HEK293 (cell line): ENCODE data around the gene GNMT.

Experiments used
- ATF2 ChIP-seq: fragments of 450-650 bp; formaldehyde crosslinking; IDR thresholded peaks from 2 replicates; pipeline ENCODE4 v1.5.1; 2016; ENCODE audit warnings: missing biosample characterization, missing genetic modification characterization, low read depth
- EGR2 ChIP-seq: fragments of 450-650 bp; formaldehyde crosslinking; IDR thresholded peaks from 2 replicates; pipeline ENCODE4 v1.5.1; 2016; ENCODE audit warnings: low read depth, missing biosample characterization, missing genetic modification characterization
- KLF1 ChIP-seq: fragments of 450-650 bp; formaldehyde crosslinking; IDR thresholded peaks from 2 replicates; pipeline ENCODE4 v1.5.1; 2016; ENCODE audit warnings: missing biosample characterization, missing genetic modification characterization
- ZBTB20 ChIP-seq: fragments of 450-650 bp; formaldehyde crosslinking; IDR thresholded peaks from 2 replicates; pipeline ENCODE4 v1.5.1; 2016; ENCODE audit warnings: missing biosample characterization, missing genetic modification characterization
- ZBTB48 ChIP-seq: fragments of 450-650 bp; formaldehyde crosslinking; IDR thresholded peaks from 2 replicates; pipeline ENCODE4 v1.5.1; 2016; ENCODE audit warnings: missing biosample characterization, missing genetic modification characterization
- ZIC2 ChIP-seq: fragments of 450-650 bp; formaldehyde crosslinking; IDR thresholded peaks from 2 replicates; pipeline ENCODE4 v1.5.1; 2016; ENCODE audit warnings: missing biosample characterization, missing genetic modification characterization
- ZNF24 ChIP-seq: fragments of 450-650 bp; formaldehyde crosslinking; IDR thresholded peaks from 2 replicates; pipeline ENCODE4 v1.5.1; 2016; ENCODE audit warnings: missing biosample characterization, missing genetic modification characterization
- ZNF324 ChIP-seq: fragments of 450-650 bp; formaldehyde crosslinking; IDR thresholded peaks from 2 replicates; pipeline ENCODE4 v1.5.1; 2016; ENCODE audit warnings: missing biosample characterization, missing genetic modification characterization
- ZNF335 ChIP-seq: fragments of 450-650 bp; formaldehyde crosslinking; conservative IDR thresholded peaks from 2 replicates; pipeline ENCODE4 v1.5.1; 2016; ENCODE audit warnings: missing biosample characterization, missing genetic modification characterization
- ZNF416 ChIP-seq: fragments of 450-650 bp; formaldehyde crosslinking; IDR thresholded peaks from 2 replicates; pipeline ENCODE4 v1.5.1; 2016; ENCODE audit warnings: missing biosample characterization, missing genetic modification characterization
- ZNF600 ChIP-seq: fragments of 450-650 bp; formaldehyde crosslinking; IDR thresholded peaks from 2 replicates; pipeline ENCODE4 v1.5.1; 2016; ENCODE audit warnings: missing biosample characterization, missing genetic modification characterization
- ZNF626 ChIP-seq: fragments of 450-650 bp; sonication (Bioruptor Pico); formaldehyde crosslinking; IDR thresholded peaks from 2 replicates; pipeline ENCODE4 v1.5.1; 2018; ENCODE audit warnings: missing biosample characterization, missing genetic modification characterization, inconsistent platforms
- ZNF664 ChIP-seq: fragments of 450-650 bp; formaldehyde crosslinking; IDR thresholded peaks from 2 replicates; pipeline ENCODE4 v1.5.1; 2016; ENCODE audit warnings: missing biosample characterization, missing genetic modification characterization
- TF ChIP-seq, protein P1 (sequence below): fragments of 450-650 bp; formaldehyde crosslinking; IDR thresholded peaks from 2 replicates; pipeline ENCODE4 v1.5.1; 2016; ENCODE audit warnings: missing biosample characterization, missing genetic modification characterization
- TF ChIP-seq, protein P2 (sequence below): fragments of 450-650 bp; formaldehyde crosslinking; IDR thresholded peaks from 2 replicates; pipeline ENCODE4 v1.5.1; 2016; ENCODE audit warnings: missing biosample characterization, missing genetic modification characterization
- TF ChIP-seq, protein P3 (sequence below): fragments of 450-650 bp; formaldehyde crosslinking; IDR thresholded peaks from 2 replicates; pipeline ENCODE4 v1.5.1; 2016; ENCODE audit warnings: missing biosample characterization, missing genetic modification characterization
- TF ChIP-seq, protein P4 (sequence below): fragments of 450-650 bp; formaldehyde crosslinking; IDR thresholded peaks from 2 replicates; pipeline ENCODE4 v1.5.1; 2016; ENCODE audit warnings: missing biosample characterization, missing genetic modification characterization
- TF ChIP-seq, protein P5 (sequence below): fragments of 450-650 bp; formaldehyde crosslinking; IDR thresholded peaks from 2 replicates; pipeline ENCODE4 v1.5.1; 2016; ENCODE audit warnings: missing biosample characterization, missing genetic modification characterization

GNMT gene

GRCh38 chr6:43013097-43013842 is 52.7 kb downstream of the GNMT start (continued):
- TF ChIP-seq, protein P1, sequence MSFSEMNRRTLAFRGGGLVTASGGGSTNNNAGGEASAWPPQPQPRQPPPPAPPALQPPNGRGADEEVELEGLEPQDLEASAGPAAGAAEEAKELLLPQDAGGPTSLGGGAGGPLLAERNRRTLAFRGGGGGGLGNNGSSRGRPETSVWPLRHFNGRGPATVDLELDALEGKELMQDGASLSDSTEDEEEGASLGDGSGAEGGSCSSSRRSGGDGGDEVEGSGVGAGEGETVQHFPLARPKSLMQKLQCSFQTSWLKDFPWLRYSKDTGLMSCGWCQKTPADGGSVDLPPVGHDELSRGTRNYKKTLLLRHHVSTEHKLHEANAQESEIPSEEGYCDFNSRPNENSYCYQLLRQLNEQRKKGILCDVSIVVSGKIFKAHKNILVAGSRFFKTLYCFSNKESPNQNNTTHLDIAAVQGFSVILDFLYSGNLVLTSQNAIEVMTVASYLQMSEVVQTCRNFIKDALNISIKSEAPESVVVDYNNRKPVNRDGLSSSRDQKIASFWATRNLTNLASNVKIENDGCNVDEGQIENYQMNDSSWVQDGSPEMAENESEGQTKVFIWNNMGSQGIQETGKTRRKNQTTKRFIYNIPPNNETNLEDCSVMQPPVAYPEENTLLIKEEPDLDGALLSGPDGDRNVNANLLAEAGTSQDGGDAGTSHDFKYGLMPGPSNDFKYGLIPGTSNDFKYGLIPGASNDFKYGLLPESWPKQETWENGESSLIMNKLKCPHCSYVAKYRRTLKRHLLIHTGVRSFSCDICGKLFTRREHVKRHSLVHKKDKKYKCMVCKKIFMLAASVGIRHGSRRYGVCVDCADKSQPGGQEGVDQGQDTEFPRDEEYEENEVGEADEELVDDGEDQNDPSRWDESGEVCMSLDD = peak; percentile 94
- TF ChIP-seq KLF1 (peak; percentile 33; the same call in 1 of the 2 replicates), ZNF600 (tag by site-specific recombination) (peak; percentile 32; the same call in 1 of the 2 replicates), ATF2 (tag by site-specific recombination) (no peak), EGR2 (tag by site-specific recombination) (peak; percentile 12; the same call in 1 of the 2 replicates), ZNF24 (no peak), ZNF324 (tag by site-specific recombination) (no peak), ZIC2 (tag by site-specific recombination) (no peak), ZNF664 (tag by site-specific recombination) (no peak), ZNF416 (no peak), ZBTB20 (tag by site-specific recombination) (peak; percentile 40; the same call in 1 of the 2 replicates), ZBTB48 (tag by site-specific recombination) (0 out of 2 replicates have a peak, but pooled peaks have one; percentile 54), ZNF626 (tag by site-specific recombination) (no peak), ZNF335 (tag by site-specific recombination) (peak; percentile 73)
- TF ChIP-seq, protein P2, sequence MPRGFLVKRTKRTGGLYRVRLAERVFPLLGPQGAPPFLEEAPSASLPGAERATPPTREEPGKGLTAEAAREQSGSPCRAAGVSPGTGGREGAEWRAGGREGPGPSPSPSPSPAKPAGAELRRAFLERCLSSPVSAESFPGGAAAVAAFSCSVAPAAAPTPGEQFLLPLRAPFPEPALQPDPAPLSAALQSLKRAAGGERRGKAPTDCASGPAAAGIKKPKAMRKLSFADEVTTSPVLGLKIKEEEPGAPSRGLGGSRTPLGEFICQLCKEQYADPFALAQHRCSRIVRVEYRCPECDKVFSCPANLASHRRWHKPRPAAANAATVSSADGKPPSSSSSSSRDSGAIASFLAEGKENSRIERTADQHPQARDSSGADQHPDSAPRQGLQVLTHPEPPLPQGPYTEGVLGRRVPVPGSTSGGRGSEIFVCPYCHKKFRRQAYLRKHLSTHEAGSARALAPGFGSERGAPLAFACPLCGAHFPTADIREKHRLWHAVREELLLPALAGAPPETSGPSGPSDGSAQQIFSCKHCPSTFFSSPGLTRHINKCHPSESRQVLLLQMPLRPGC (tag by site-specific recombination) = 0 out of 2 replicates have a peak, but pooled peaks have one; percentile 19
- TF ChIP-seq, protein P3, sequence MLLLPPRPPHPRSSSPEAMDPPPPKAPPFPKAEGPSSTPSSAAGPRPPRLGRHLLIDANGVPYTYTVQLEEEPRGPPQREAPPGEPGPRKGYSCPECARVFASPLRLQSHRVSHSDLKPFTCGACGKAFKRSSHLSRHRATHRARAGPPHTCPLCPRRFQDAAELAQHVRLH (tag by site-specific recombination) = peak; percentile 61; the same call in 1 of the 2 replicates
- TF ChIP-seq, protein P4, sequence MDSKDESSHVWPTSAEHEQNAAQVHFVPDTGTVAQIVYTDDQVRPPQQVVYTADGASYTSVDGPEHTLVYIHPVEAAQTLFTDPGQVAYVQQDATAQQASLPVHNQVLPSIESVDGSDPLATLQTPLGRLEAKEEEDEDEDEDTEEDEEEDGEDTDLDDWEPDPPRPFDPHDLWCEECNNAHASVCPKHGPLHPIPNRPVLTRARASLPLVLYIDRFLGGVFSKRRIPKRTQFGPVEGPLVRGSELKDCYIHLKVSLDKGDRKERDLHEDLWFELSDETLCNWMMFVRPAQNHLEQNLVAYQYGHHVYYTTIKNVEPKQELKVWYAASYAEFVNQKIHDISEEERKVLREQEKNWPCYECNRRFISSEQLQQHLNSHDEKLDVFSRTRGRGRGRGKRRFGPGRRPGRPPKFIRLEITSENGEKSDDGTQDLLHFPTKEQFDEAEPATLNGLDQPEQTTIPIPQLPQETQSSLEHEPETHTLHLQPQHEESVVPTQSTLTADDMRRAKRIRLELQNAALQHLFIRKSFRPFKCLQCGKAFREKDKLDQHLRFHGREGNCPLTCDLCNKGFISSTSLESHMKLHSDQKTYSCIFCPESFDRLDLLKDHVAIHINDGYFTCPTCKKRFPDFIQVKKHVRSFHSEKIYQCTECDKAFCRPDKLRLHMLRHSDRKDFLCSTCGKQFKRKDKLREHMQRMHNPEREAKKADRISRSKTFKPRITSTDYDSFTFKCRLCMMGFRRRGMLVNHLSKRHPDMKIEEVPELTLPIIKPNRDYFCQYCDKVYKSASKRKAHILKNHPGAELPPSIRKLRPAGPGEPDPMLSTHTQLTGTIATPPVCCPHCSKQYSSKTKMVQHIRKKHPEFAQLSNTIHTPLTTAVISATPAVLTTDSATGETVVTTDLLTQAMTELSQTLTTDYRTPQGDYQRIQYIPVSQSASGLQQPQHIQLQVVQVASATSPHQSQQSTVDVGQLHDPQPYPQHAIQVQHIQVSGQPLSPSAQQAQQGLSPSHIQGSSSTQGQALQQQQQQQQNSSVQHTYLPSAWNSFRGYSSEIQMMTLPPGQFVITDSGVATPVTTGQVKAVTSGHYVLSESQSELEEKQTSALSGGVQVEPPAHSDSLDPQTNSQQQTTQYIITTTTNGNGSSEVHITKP (tag by site-specific recombination) = peak; percentile 33; the same call in 1 of the 2 replicates
- TF ChIP-seq, protein P5, sequence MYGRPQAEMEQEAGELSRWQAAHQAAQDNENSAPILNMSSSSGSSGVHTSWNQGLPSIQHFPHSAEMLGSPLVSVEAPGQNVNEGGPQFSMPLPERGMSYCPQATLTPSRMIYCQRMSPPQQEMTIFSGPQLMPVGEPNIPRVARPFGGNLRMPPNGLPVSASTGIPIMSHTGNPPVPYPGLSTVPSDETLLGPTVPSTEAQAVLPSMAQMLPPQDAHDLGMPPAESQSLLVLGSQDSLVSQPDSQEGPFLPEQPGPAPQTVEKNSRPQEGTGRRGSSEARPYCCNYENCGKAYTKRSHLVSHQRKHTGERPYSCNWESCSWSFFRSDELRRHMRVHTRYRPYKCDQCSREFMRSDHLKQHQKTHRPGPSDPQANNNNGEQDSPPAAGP (tag by site-specific recombination) = peak; percentile 42; the same call in 1 of the 2 replicates
